WTC11 (cell line): ENCODE data around the gene C19orf47. TPM values are rescaled to one million over a fixed set of nuclear protein-coding genes. Genes with fewer than 3 reads are reported as not detected.

ENCODE experiments used
- ATAC-seq: fragments of 200-7000 bp; cut with Tn5 transposase; 2 replicates; pipeline ENCODE4 v1.10.0; 2021; ENCODE audit warnings: mild to moderate bottlenecking, moderate library complexity
- CTCF ChIA-PET: fragments of 300-600 bp; sonication (Branson Sonifier 250); formaldehyde crosslinking; loops from one replicate; lab custom pipeline; 2021; ENCODE audit warnings: antibody characterized with exemption; lab: Charles Lee
- POLR2A ChIA-PET: fragments of 350-600 bp; sonication (Branson Sonifier 250); formaldehyde crosslinking; loops from one replicate; lab custom pipeline; 2021; ENCODE audit warnings: antibody characterized with exemption; lab: Charles Lee
- DNase-seq: peaks from one replicate; pipeline ENCODE4 v3.0.0; 2021; ENCODE audit warnings: low spot score
- H3K27ac Mint-ChIP-seq: 2 replicates; pipeline ENCODE4 v1.8.0; 2021; ENCODE audit warnings: mixed read lengths
- H3K27me3 Mint-ChIP-seq: 2 replicates; pipeline ENCODE4 v1.8.0; 2021; ENCODE audit warnings: low read depth, mild to moderate bottlenecking, moderate library complexity, mixed read lengths
- H3K36me3 Mint-ChIP-seq: 2 replicates; pipeline ENCODE4 v1.8.0; 2021; ENCODE audit warnings: mixed read lengths
- H3K4me1 Mint-ChIP-seq: 2 replicates; pipeline ENCODE4 v1.8.0; 2022; ENCODE audit warnings: mixed read lengths
- H3K4me3 Mint-ChIP-seq: 2 replicates; pipeline ENCODE4 v1.8.0; 2021; ENCODE audit warnings: mild to moderate bottlenecking, moderate library complexity, mixed read lengths
- H3K9me3 Mint-ChIP-seq: 2 replicates; pipeline ENCODE4 v1.8.0; 2021; ENCODE audit warnings: mixed read lengths
- AFF4 ChIP-seq: sonication (generic); formaldehyde crosslinking; IDR thresholded peaks from 2 replicates; pipeline ENCODE4 v1.8.1; 2023; ENCODE audit warnings: mild to moderate bottlenecking, missing genetic modification reagents, borderline replicate concordance
- ATF6 ChIP-seq: sonication (generic); formaldehyde crosslinking; IDR thresholded peaks from 2 replicates; pipeline ENCODE4 v1.8.1; 2023; ENCODE audit warnings: mild to moderate bottlenecking, missing genetic modification reagents
- E2F5 ChIP-seq: sonication (generic); formaldehyde crosslinking; IDR thresholded peaks from 2 replicates; pipeline ENCODE4 v1.8.1; 2022; ENCODE audit warnings: mild to moderate bottlenecking, moderate library complexity, missing genetic modification reagents
- ELF4 ChIP-seq: sonication (generic); formaldehyde crosslinking; IDR thresholded peaks from 2 replicates; pipeline ENCODE4 v1.8.1; 2022; ENCODE audit warnings: low read depth, mild to moderate bottlenecking, moderate library complexity, missing genetic modification reagents
- FOXP4 ChIP-seq: sonication (generic); formaldehyde crosslinking; IDR thresholded peaks from 2 replicates; pipeline ENCODE4 v1.8.0; 2022; ENCODE audit warnings: mild to moderate bottlenecking, missing genetic modification reagents
- GABPB1 ChIP-seq: sonication (generic); formaldehyde crosslinking; IDR thresholded peaks from 2 replicates; pipeline ENCODE4 v1.8.1; 2023; ENCODE audit warnings: mild to moderate bottlenecking, missing genetic modification reagents
- MLX ChIP-seq: sonication (generic); formaldehyde crosslinking; IDR thresholded peaks from 2 replicates; pipeline ENCODE4 v1.8.1; 2023; ENCODE audit warnings: mild to moderate bottlenecking, missing genetic modification reagents, moderate library complexity
- MXD4 ChIP-seq: fragments of 250-450 bp; sonication (Bioruptor Pico); IDR thresholded peaks from 2 replicates; pipeline ENCODE4 v1.8.0; 2021; ENCODE audit warnings: mild to moderate bottlenecking, moderate library complexity, borderline replicate concordance
- NFYB ChIP-seq: sonication (generic); formaldehyde crosslinking; conservative IDR thresholded peaks from 2 replicates; pipeline ENCODE4 v1.8.0; 2022; ENCODE audit warnings: low read depth, missing genetic modification reagents
- NR2C2 ChIP-seq: sonication (generic); formaldehyde crosslinking; IDR thresholded peaks from 2 replicates; pipeline ENCODE4 v1.8.0; 2022; ENCODE audit warnings: mild to moderate bottlenecking, missing genetic modification reagents
- NR3C1 ChIP-seq: sonication (generic); formaldehyde crosslinking; conservative IDR thresholded peaks from 2 replicates; pipeline ENCODE4 v1.8.1; 2023; ENCODE audit warnings: low read depth, mild to moderate bottlenecking, missing genetic modification reagents
- TEAD4 ChIP-seq: sonication (generic); formaldehyde crosslinking; IDR thresholded peaks from 2 replicates; pipeline ENCODE4 v1.8.0; 2022; ENCODE audit warnings: mild to moderate bottlenecking, missing genetic modification reagents
- ZBTB43 ChIP-seq: sonication (generic); formaldehyde crosslinking; IDR thresholded peaks from 2 replicates; pipeline ENCODE4 v1.8.1; 2023; ENCODE audit warnings: mild to moderate bottlenecking, missing genetic modification reagents
- ZNF281 ChIP-seq: sonication (generic); formaldehyde crosslinking; IDR thresholded peaks from 2 replicates; pipeline ENCODE4 v1.8.0; 2023; ENCODE audit warnings: mild to moderate bottlenecking, missing genetic modification reagents
- ZNF317 ChIP-seq: sonication (generic); formaldehyde crosslinking; IDR thresholded peaks from 2 replicates; pipeline ENCODE4 v1.8.1; 2023; ENCODE audit warnings: low read depth, mild to moderate bottlenecking, moderate library complexity, missing genetic modification reagents, borderline replicate concordance
- ZSCAN18 ChIP-seq: fragments of 250-450 bp; sonication (Bioruptor Pico); IDR thresholded peaks from 2 replicates; pipeline ENCODE4 v2.1.2; 2022; ENCODE audit warnings: mild to moderate bottlenecking, moderate library complexity
- total RNA-seq: library from RNA; stranded (reverse); gene quantifications from 3 replicates; pipeline ENCODE4 v1.2.3, GENCODE V29; 2021

The C19orf47 gene
- total RNA-seq, 1 experiment from 2014 or later = 15.6 TPM

- Mint-ChIP-seq H3K4me1 (peaks cover 12% of the 10 kb centered on the region), H3K36me3 (peaks cover 3% of the 10 kb centered on the region; the same call in 1 of the 2 replicates), H3K27me3 (peaks cover 5% of the 10 kb centered on the region; the same call in 1 of the 2 replicates), H3K4me3 (no peak overlapping the region), H3K27ac (peak overlapping the region; percentile 60; the same call in 1 of the 2 replicates), H3K9me3 (no peaks in the 10 kb centered on the region)
- ChIA-PET CTCF (no interaction called here), POLR2A (no interaction called here)
- TF ChIP-seq NFYB (CRISPR knock-in tag) (no peak), ELF4 (no peak), ZSCAN18 (no peak), E2F5 (CRISPR knock-in tag) (no peak), GABPB1 (CRISPR knock-in tag) (no peak), NR3C1 (no peak), ZNF317 (CRISPR knock-in tag) (no peak), ZBTB43 (CRISPR knock-in tag) (no peak), AFF4 (CRISPR knock-in tag) (no peak), TEAD4 (no peak), ATF6 (CRISPR knock-in tag) (no peak), ZNF281 (CRISPR knock-in tag) (no peak), FOXP4 (CRISPR knock-in tag) (no peak), NR2C2 (CRISPR knock-in tag) (no peak), MXD4 (CRISPR knock-in tag) (no peak), MLX (CRISPR knock-in tag) (no peak)
- ATAC-seq (no peak), DNase-seq (no peak)
Measured at GRCh38 chr19:40362160-40362559, 14.0 kb upstream of the C19orf47 start.
